DOHH2 (cell line): ENCODE data around the gene VSTM2L.

Experiments
- H3F3A ChIP-seq: fragments of 200-600 bp; sonication (generic), shearing (Covaris generic); 2 replicates; pipeline ENCODE4 v1.6.0; 2016; ENCODE audit warnings: antibody characterized with exemption, mild to moderate bottlenecking; ENCODE audit not compliant: control insufficient read depth, insufficient read depth
- H3K27ac ChIP-seq: fragments of 200-600 bp; sonication (generic); 2 replicates; pipeline ENCODE4 v1.5.1; 2014; ENCODE audit warnings: low read depth, mild to moderate bottlenecking, low read length, moderate library complexity
- H3K27me3 ChIP-seq: fragments of 200-600 bp; sonication (generic); 2 replicates; pipeline ENCODE4 v1.6.1; 2014; ENCODE audit warnings: mild to moderate bottlenecking, low read length, mixed read lengths; ENCODE audit not compliant: control insufficient read depth
- H3K36me3 ChIP-seq: fragments of 200-600 bp; sonication (generic); 2 replicates; pipeline ENCODE4 v1.6.1; 2014; ENCODE audit warnings: mild to moderate bottlenecking, low read length, moderate library complexity, mixed read lengths; ENCODE audit not compliant: control insufficient read depth
- H3K4me1 ChIP-seq: fragments of 200-600 bp; sonication (generic); 2 replicates; pipeline ENCODE4 v1.6.1; 2014; ENCODE audit warnings: mild to moderate bottlenecking, low read length, mixed read lengths; ENCODE audit not compliant: control insufficient read depth
- H3K4me2 ChIP-seq: fragments of 200-600 bp; sonication (generic); 2 replicates; pipeline ENCODE4 v1.6.0; 2014; ENCODE audit warnings: mild to moderate bottlenecking, low read length, moderate library complexity
- H3K4me3 ChIP-seq: fragments of 200-600 bp; sonication (generic); 2 replicates; pipeline ENCODE4 v1.5.1; 2014; ENCODE audit warnings: mild to moderate bottlenecking, low read length, mixed read lengths
- H3K79me2 ChIP-seq: fragments of 200-600 bp; sonication (generic); 2 replicates; pipeline ENCODE4 v1.6.1; 2014; ENCODE audit warnings: mild to moderate bottlenecking, low read length, mixed read lengths; ENCODE audit not compliant: control insufficient read depth
- H3K9me2 ChIP-seq: fragments of 200-600 bp; sonication (generic); replicated peaks from 2 replicates; pipeline ENCODE4 v1.6.1; 2014; ENCODE audit warnings: mild to moderate bottlenecking, low read length, mixed read lengths; ENCODE audit not compliant: control insufficient read depth
- H3K9me3 ChIP-seq: fragments of 200-600 bp; sonication (generic); 2 replicates; pipeline ENCODE4 v1.6.1; 2014; ENCODE audit warnings: antibody characterized with exemption, low read length, mixed read lengths; ENCODE audit not compliant: control insufficient read depth, insufficient read depth
- H4K20me1 ChIP-seq: fragments of 200-600 bp; sonication (generic); 2 replicates; pipeline ENCODE4 v1.6.0; 2014; ENCODE audit warnings: low read depth, mild to moderate bottlenecking, antibody characterized with exemption, low read length, moderate library complexity; ENCODE audit not compliant: control insufficient read depth, insufficient read depth
- EZH2phosphoT487 ChIP-seq: fragments of 200-600 bp; sonication (generic); IDR thresholded peaks from 2 replicates; pipeline ENCODE4 v1.6.1; 2017; ENCODE audit warnings: borderline replicate concordance, mild to moderate bottlenecking, antibody characterized with exemption, low read length, moderate library complexity, mixed read lengths
- TF ChIP-seq, protein P1 (sequence below): fragments of 200-600 bp; sonication (generic); IDR thresholded peaks from one replicate; pipeline ENCODE4 v1.5.1; 2014; ENCODE audit warnings: antibody characterized with exemption, mild to moderate bottlenecking, low read depth, low read length; ENCODE audit not compliant: poor library complexity, severe bottlenecking

Gene VSTM2L

DNA sequence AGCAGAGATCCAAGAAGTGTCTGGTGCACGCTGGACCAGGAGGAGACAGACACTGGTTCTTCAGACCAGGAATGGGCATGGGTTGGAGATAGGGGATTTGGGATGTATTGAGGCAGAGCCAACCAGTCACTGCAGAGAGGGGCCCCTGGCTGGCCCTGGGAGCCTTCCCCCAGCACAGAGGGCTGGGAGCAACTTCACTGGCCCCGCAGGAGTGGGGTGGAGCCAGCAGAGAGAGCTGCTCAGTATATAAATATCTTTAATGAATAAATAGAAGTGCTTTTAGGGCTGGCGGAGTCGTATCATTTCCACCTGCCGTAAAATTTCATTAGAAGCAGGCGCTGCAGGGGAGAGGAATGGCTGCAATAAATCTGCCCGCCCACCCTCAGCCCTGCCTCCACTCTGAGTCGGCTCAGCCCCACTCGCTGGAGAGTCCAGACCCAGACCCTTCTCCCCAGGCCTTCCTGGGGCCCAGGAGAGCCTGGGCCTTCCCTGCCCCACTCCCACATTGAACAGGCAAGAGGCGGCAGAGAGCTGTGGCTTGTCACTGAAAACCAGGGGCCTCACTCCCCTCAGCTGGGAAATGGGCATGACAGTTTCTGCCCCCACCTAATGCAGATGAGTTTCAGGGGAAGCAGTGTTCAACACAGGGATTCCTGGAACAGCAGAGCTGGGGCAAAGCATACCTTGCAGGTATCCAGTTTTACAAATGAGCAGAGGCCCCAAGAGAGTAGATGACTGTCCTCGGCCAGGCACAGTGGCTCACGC lies 23.9 kb upstream of the VSTM2L start:
- no peak overlapping the region for H3K27ac ChIP-seq
- H4K20me1 ChIP-seq = no peaks in the 10 kb centered on the region
- H3K4me3 ChIP-seq = no peak overlapping the region
- no peak for TF ChIP-seq EZH2phosphoT487
- TF ChIP-seq, protein P1, sequence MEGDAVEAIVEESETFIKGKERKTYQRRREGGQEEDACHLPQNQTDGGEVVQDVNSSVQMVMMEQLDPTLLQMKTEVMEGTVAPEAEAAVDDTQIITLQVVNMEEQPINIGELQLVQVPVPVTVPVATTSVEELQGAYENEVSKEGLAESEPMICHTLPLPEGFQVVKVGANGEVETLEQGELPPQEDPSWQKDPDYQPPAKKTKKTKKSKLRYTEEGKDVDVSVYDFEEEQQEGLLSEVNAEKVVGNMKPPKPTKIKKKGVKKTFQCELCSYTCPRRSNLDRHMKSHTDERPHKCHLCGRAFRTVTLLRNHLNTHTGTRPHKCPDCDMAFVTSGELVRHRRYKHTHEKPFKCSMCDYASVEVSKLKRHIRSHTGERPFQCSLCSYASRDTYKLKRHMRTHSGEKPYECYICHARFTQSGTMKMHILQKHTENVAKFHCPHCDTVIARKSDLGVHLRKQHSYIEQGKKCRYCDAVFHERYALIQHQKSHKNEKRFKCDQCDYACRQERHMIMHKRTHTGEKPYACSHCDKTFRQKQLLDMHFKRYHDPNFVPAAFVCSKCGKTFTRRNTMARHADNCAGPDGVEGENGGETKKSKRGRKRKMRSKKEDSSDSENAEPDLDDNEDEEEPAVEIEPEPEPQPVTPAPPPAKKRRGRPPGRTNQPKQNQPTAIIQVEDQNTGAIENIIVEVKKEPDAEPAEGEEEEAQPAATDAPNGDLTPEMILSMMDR = no peak
- H3K4me2 ChIP-seq = no peak overlapping the region
- no peaks in the 10 kb centered on the region for H3K36me3 ChIP-seq
- H3K27me3 ChIP-seq = no peaks in the 10 kb centered on the region
- H3K4me1 ChIP-seq = no peaks in the 10 kb centered on the region
- H3K9me3 ChIP-seq = no peaks in the 10 kb centered on the region
- no peaks in the 10 kb centered on the region for H3K79me2 ChIP-seq
- no peaks in the 10 kb centered on the region for H3K9me2 ChIP-seq
- no peaks in the 10 kb centered on the region for H3F3A ChIP-seq

DNA sequence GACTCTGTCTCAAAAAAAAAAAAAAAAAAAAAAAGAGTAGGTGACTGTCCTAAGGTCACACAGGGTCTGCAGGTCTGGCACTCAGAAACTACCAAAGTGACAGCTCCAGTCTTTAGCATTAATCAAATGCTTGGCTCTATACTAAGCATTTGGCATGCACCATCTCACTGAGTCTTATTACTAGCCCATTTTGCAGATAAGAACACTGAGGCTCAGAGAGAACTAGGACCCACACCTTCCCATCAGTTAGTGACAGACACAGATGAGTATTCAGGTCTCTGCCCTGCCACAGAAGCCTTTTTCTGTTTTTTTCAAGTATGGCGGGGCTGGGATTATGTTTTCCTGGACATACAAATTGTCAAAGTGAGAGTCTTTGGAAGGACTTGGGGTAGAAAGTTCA lies 23.1 kb upstream of the VSTM2L start:
- H3K9me3 ChIP-seq = no peaks in the 10 kb centered on the region
- no peaks in the 10 kb centered on the region for H3K9me2 ChIP-seq
- H3K4me2 ChIP-seq = no peak overlapping the region
- TF ChIP-seq, protein P1 = no peak
- TF ChIP-seq EZH2phosphoT487 = no peak
- H3K4me1 ChIP-seq = no peaks in the 10 kb centered on the region
- no peaks in the 10 kb centered on the region for H3K27me3 ChIP-seq
- no peak overlapping the region for H3K27ac ChIP-seq
- no peaks in the 10 kb centered on the region for H3K79me2 ChIP-seq
- no peaks in the 10 kb centered on the region for H3K36me3 ChIP-seq
- H3F3A ChIP-seq = no peaks in the 10 kb centered on the region
- H4K20me1 ChIP-seq = no peaks in the 10 kb centered on the region
- H3K4me3 ChIP-seq = no peak overlapping the region

DNA sequence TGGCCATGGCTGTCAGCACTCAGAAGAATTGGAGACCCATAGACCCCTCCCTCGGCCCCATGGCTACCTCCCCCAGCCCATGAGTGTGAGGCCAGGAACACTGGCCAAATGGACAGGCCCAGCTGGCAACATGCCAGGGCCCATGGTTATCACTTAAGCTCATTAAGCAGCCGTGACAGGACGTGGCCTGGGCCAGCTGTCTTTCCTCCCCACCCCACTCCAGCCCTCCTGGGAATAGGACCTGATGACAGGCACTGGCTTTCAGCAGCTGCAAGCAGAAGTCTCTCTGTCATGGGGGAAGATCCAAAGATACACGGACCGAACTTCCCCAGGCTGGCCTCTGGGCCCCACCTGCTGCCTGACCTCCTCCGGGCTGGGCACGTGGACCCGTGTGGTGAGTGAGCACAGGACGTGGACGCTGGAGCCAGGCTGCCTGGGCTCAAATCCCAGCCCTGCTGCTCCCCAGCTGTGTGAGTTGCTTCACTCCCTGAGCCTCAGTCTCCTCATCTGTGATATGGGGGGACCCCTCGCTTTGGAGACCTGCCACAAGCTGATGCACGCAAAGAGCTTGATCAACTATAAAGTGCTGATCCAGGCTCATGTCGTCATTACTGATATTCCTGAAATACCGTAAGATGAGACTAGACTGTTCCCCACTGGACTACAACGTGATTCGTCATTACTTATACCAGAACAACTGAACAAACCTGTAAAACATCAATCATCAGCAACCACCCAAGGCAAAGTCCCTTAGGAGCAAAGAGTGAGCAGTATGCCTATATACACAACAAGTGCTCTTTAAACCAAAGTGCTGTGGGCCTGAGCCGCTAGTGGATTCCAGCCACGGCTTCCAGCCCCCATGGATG lies 22.0 kb upstream of the VSTM2L start:
- TF ChIP-seq, protein P1 = no peak
- no peak for TF ChIP-seq EZH2phosphoT487
- Histone ChIP-seq H3K4me3 (no peak overlapping the region), H3F3A (no peaks in the 10 kb centered on the region), H3K4me1 (no peaks in the 10 kb centered on the region), H3K27ac (no peak overlapping the region), H3K9me2 (no peaks in the 10 kb centered on the region), H3K79me2 (no peaks in the 10 kb centered on the region), H4K20me1 (no peaks in the 10 kb centered on the region), H3K36me3 (no peaks in the 10 kb centered on the region), H3K9me3 (no peaks in the 10 kb centered on the region), H3K27me3 (no peaks in the 10 kb centered on the region), H3K4me2 (no peak overlapping the region)
